Mesendoderm (in vitro differentiated cells): ENCODE results near the gene ENOX2.

Experiments used
- DNase-seq: peaks from one replicate; pipeline ENCODE4 v3.0.0; 2013
- H2AK5ac ChIP-seq: 2 replicates; pipeline ENCODE4 v1.6.1; 2013; ENCODE audit warnings: low read length, inconsistent platforms
- H2BK120ac ChIP-seq: 2 replicates; pipeline ENCODE4 v1.6.1; 2013; ENCODE audit warnings: low read depth, mild to moderate bottlenecking, low read length, moderate library complexity, mixed read lengths
- H2BK15ac ChIP-seq: replicated peaks from 2 replicates; pipeline ENCODE4 v1.6.1; 2013; ENCODE audit warnings: low read depth, mild to moderate bottlenecking, moderate library complexity
- H2BK5ac ChIP-seq: 2 replicates; pipeline ENCODE4 v1.6.1; 2013; ENCODE audit warnings: low read length, inconsistent platforms
- H3K18ac ChIP-seq: 2 replicates; pipeline ENCODE4 v1.6.1; 2013; ENCODE audit warnings: mild to moderate bottlenecking, low read length, mixed read lengths
- H3K23ac ChIP-seq: one replicate; pipeline ENCODE4 v1.6.1; 2013; ENCODE audit warnings: low read length
- H3K27ac ChIP-seq: 2 replicates; pipeline ENCODE4 v1.5.1; 2013; ENCODE audit warnings: low read depth, mild to moderate bottlenecking, inconsistent platforms, low read length, moderate library complexity
- H3K27me3 ChIP-seq: 2 replicates; pipeline ENCODE4 v1.6.1; 2013; ENCODE audit warnings: low read length, control low read depth, mild to moderate bottlenecking, inconsistent platforms; ENCODE audit not compliant: insufficient read depth, poor library complexity
- H3K36me3 ChIP-seq: 2 replicates; pipeline ENCODE4 v1.6.1; 2013; ENCODE audit warnings: low read length, inconsistent platforms; ENCODE audit not compliant: control insufficient read depth, insufficient read depth
- H3K4ac ChIP-seq: one replicate; pipeline ENCODE4 v1.6.1; 2013; ENCODE audit warnings: low read depth, mild to moderate bottlenecking, low read length, moderate library complexity
- H3K4me1 ChIP-seq: 2 replicates; pipeline ENCODE4 v1.6.1; 2013; ENCODE audit warnings: low read depth, low read length, inconsistent platforms; ENCODE audit not compliant: control insufficient read depth
- H3K4me2 ChIP-seq: 2 replicates; pipeline ENCODE4 v1.6.1; 2013; ENCODE audit warnings: low read length
- H3K4me3 ChIP-seq: 2 replicates; pipeline ENCODE4 v1.5.1; 2013; ENCODE audit warnings: mild to moderate bottlenecking, low read length
- H3K56ac ChIP-seq: one replicate; pipeline ENCODE4 v1.6.1; 2013; ENCODE audit warnings: low read length
- H3K79me1 ChIP-seq: 2 replicates; pipeline ENCODE4 v1.6.1; 2013; ENCODE audit warnings: low read length, inconsistent platforms
- H3K79me2 ChIP-seq: 2 replicates; pipeline ENCODE4 v1.6.1; 2013; ENCODE audit warnings: mild to moderate bottlenecking, low read length; ENCODE audit not compliant: control insufficient read depth, insufficient read depth
- H3K9ac ChIP-seq: 2 replicates; pipeline ENCODE4 v1.6.1; 2013; ENCODE audit warnings: low read length, inconsistent platforms
- H4K5ac ChIP-seq: one replicate; pipeline ENCODE4 v1.6.1; 2013; ENCODE audit warnings: low read length
- H4K8ac ChIP-seq: one replicate; pipeline ENCODE4 v1.6.1; 2013; ENCODE audit warnings: low read depth, mild to moderate bottlenecking, control low read depth, low read length, moderate library complexity
- WGBS: extraction: QIAGEN DNeasy Blood & Tissue Kit; methylation state at CpG from one replicate; pipeline ENCODE4 v1.1.7; 2013; ENCODE audit warnings: low lambda C conversion rate, missing lambda C conversion rate; ENCODE audit not compliant: insufficient coverage; ENCODE audit errors: extremely low coverage; 5-methylcytosine and 5-hydroxymethylcytosine counted together

ENOX2 gene

DNA sequence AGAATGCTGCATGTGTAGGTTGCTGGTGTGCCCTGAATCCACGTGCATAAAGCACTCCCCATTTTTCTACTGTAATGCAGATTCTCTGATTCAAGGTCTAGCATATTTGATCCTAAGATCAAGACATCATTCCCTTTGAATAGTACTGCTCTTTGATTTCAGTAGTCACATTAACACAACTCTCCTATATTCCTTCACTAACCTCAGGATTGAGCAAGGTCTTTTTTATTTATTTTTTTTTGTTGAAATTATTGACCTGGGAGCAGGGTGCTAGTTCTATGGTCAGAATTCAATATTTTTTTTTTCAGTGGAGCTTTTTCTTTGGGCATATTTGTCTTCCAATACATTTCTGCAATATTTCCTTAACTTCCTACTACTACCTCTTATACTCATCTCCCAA is 255.5 kb downstream of the ENOX2 start:
- no peak overlapping the region for H3K4me3 ChIP-seq
- no peak overlapping the region for H2BK5ac ChIP-seq
- H3K4me2 ChIP-seq, result no peak overlapping the region
- no peak overlapping the region for H4K8ac ChIP-seq
- H3K18ac ChIP-seq, result no peak overlapping the region
- no peak overlapping the region for H3K4ac ChIP-seq
- H3K56ac ChIP-seq, result no peak overlapping the region
- H3K79me2 ChIP-seq, result no peaks in the 10 kb centered on the region
- no peak overlapping the region for H2BK15ac ChIP-seq
- no CpG with 5 or more reads among the region's 1 CpG for WGBS
- H3K79me1 ChIP-seq, result no peaks in the 10 kb centered on the region
- H3K27me3 ChIP-seq, result no peaks in the 10 kb centered on the region
- H3K36me3 ChIP-seq, result no peaks in the 10 kb centered on the region
- no peaks in the 10 kb centered on the region for H3K4me1 ChIP-seq
- no peak overlapping the region for H2AK5ac ChIP-seq
- no peak overlapping the region for H3K27ac ChIP-seq
- no peak overlapping the region for H2BK120ac ChIP-seq
- no peak for DNase-seq
- no peak overlapping the region for H4K5ac ChIP-seq
- no peak overlapping the region for H3K9ac ChIP-seq
- no peak overlapping the region for H3K23ac ChIP-seq

DNA sequence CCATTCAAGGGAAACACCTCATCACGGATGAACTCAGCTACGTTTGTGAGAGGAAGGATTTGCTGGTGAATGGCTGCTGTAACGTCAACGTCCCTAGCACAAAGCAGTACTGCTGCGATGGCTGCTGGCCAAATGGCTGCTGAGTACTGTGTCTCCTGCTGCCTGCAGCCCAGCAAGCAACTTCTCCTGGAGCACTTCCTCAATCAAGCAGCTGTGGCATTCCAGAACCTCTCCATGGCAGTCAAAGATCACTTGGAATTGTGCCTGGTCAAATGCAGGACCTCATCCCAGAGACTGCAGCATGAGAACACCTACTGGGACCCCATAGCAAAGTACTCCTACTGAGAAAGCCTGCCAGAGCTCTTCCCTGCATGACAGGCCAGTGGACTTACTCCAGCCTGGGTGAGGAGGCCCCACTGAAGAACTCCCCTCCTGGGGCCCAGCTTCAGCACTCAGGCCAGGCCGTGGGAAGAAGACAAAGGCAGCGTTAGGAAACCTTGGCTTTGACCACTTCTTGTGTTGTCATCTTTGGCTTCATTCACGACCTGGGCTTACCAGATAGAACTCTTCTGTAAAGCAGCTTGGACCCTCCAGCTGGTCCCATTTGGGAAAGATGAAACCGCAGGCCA is 256.9 kb downstream of the ENOX2 start:
- H3K79me1 ChIP-seq, result no peaks in the 10 kb centered on the region
- no peak overlapping the region for H3K18ac ChIP-seq
- no peak for DNase-seq
- H2BK120ac ChIP-seq, result no peak overlapping the region
- no peak overlapping the region for H4K5ac ChIP-seq
- no peak overlapping the region for H2AK5ac ChIP-seq
- H2BK5ac ChIP-seq, result no peak overlapping the region
- no peak overlapping the region for H3K27ac ChIP-seq
- no peak overlapping the region for H4K8ac ChIP-seq
- no peak overlapping the region for H3K9ac ChIP-seq
- H3K4me2 ChIP-seq, result no peak overlapping the region
- no peaks in the 10 kb centered on the region for H3K36me3 ChIP-seq
- H3K23ac ChIP-seq, result no peak overlapping the region
- no peaks in the 10 kb centered on the region for H3K4me1 ChIP-seq
- H3K27me3 ChIP-seq, result no peaks in the 10 kb centered on the region
- H2BK15ac ChIP-seq, result no peak overlapping the region
- no CpG with 5 or more reads among the region's 9 CpGs for WGBS
- H3K56ac ChIP-seq, result no peak overlapping the region
- no peak overlapping the region for H3K4ac ChIP-seq
- H3K79me2 ChIP-seq, result no peaks in the 10 kb centered on the region
- H3K4me3 ChIP-seq, result no peak overlapping the region

DNA sequence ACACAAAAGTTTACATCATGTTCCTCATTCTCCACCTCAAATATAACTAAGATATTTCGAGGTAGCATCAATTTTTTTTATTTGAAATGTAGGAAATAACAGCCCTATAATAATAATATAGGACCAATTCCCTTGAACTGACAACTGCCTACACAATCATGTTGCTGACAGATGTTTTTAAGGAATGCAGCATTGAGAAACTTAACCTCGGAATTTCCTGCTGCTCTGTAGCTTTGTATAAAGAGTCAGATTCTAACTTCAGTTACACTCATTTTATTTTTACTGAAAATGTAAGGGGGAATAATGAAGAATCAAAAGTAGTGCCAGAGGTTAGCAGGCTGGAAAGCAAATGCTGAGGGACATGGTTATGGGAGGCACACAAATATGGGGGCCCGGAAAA is 265.4 kb downstream of the ENOX2 start:
- no peaks in the 10 kb centered on the region for H3K79me2 ChIP-seq
- no CpG with 5 or more reads among the region's 3 CpGs for WGBS
- no peaks in the 10 kb centered on the region for H3K79me1 ChIP-seq
- H2BK120ac ChIP-seq, result no peak overlapping the region
- no peak overlapping the region for H3K4ac ChIP-seq
- H3K4me1 ChIP-seq, result no peaks in the 10 kb centered on the region
- H3K9ac ChIP-seq, result no peak overlapping the region
- H3K23ac ChIP-seq, result no peak overlapping the region
- no peak overlapping the region for H2AK5ac ChIP-seq
- no peaks in the 10 kb centered on the region for H3K27me3 ChIP-seq
- no peak overlapping the region for H3K56ac ChIP-seq
- H4K5ac ChIP-seq, result no peak overlapping the region
- no peaks in the 10 kb centered on the region for H3K36me3 ChIP-seq
- no peak overlapping the region for H3K4me2 ChIP-seq
- H2BK15ac ChIP-seq, result no peak overlapping the region
- no peak for DNase-seq
- no peak overlapping the region for H3K18ac ChIP-seq
- H3K4me3 ChIP-seq, result no peak overlapping the region
- no peak overlapping the region for H2BK5ac ChIP-seq
- H4K8ac ChIP-seq, result no peak overlapping the region
- H3K27ac ChIP-seq, result no peak overlapping the region

DNA sequence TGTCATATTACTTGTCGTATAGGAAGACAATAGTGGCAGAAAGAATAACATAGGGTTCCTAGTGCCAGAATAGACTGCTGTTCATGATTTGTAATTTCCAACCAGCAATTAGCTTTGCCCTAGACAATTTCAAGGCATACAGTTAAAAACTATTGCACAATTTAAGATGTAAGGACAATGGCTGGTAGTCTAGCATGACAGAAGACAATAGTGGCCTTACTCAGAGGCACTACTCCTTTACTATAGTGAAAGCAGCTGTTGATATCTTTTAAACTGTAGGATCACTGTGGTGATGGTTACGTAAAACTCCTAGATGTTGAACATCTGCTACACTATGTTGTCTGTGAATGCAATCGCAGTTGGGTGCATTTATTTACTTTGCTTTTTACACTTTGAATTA is 266.7 kb downstream of the ENOX2 start:
- no peak overlapping the region for H2AK5ac ChIP-seq
- no peak overlapping the region for H3K9ac ChIP-seq
- no peak overlapping the region for H2BK5ac ChIP-seq
- no peaks in the 10 kb centered on the region for H3K79me1 ChIP-seq
- no peak for DNase-seq
- H3K56ac ChIP-seq, result no peak overlapping the region
- H3K27ac ChIP-seq, result no peak overlapping the region
- H3K79me2 ChIP-seq, result no peaks in the 10 kb centered on the region
- H3K4me2 ChIP-seq, result no peak overlapping the region
- no peaks in the 10 kb centered on the region for H3K27me3 ChIP-seq
- no CpG with 5 or more reads among the region's 3 CpGs for WGBS
- H3K23ac ChIP-seq, result no peak overlapping the region
- no peak overlapping the region for H3K4me3 ChIP-seq
- H2BK15ac ChIP-seq, result no peak overlapping the region
- no peak overlapping the region for H4K5ac ChIP-seq
- H3K18ac ChIP-seq, result no peak overlapping the region
- no peak overlapping the region for H3K4ac ChIP-seq
- no peak overlapping the region for H4K8ac ChIP-seq
- H2BK120ac ChIP-seq, result no peak overlapping the region
- no peaks in the 10 kb centered on the region for H3K36me3 ChIP-seq
- H3K4me1 ChIP-seq, result no peaks in the 10 kb centered on the region

DNA sequence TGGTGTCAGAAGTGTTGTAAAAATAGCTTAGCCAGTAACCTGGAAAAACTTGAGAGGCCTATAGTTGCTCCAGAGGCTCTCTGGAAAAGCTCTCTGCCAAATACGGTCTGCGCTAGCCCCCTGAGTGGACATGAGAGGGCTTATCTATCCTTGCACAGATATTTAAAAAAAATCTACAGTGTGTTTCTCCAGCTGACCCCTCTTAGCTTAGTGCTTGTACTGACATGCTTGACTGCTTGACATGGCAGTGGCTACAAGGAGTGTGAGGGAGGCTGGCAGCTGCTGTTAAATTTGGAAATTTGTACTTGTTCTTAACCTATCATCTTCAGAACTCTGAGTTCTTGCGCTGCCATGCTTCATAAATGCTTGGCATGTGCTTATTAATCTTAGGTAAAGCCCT is 272.0 kb downstream of the ENOX2 start:
- Histone ChIP-seq H3K79me1 (no peaks in the 10 kb centered on the region), H3K4me1 (no peaks in the 10 kb centered on the region), H3K56ac (no peak overlapping the region), H2BK5ac (no peak overlapping the region), H3K18ac (no peak overlapping the region), H3K27ac (no peak overlapping the region), H3K23ac (no peak overlapping the region), H3K9ac (no peak overlapping the region), H3K4ac (no peak overlapping the region), H2AK5ac (no peak overlapping the region), H2BK15ac (no peak overlapping the region), H3K79me2 (no peaks in the 10 kb centered on the region), H2BK120ac (no peak overlapping the region), H3K4me2 (no peak overlapping the region), H4K8ac (no peak overlapping the region), H3K36me3 (no peaks in the 10 kb centered on the region), H4K5ac (no peak overlapping the region), H3K4me3 (no peak overlapping the region), H3K27me3 (no peaks in the 10 kb centered on the region)
- no CpG with 5 or more reads among the region's 3 CpGs for WGBS
- no peak for DNase-seq

DNA sequence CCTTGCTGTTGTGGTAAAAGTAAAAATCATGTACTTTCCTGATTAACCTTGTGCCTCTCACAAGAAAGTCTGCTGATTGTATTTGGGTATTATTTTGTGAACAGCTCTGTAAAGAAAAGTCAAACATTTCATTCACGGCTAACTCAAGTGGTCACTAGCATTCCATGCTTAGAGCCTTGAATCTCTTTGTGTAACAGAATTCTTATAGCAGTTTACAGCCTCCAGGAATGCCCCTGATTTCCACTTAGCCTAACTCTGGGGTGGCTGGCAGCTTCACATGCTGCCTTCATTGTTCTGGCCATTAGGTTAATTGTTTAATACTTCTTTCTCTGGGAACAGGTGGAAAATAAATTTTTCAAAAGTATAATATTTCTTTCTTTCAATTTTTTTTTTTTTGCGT is 274.5 kb downstream of the ENOX2 start:
- Histone ChIP-seq H3K4me3 (no peak overlapping the region), H3K79me1 (no peaks in the 10 kb centered on the region), H3K23ac (no peak overlapping the region), H3K27ac (no peak overlapping the region), H3K56ac (no peak overlapping the region), H3K4me1 (no peaks in the 10 kb centered on the region), H3K36me3 (no peaks in the 10 kb centered on the region), H3K4ac (no peak overlapping the region), H2BK15ac (no peak overlapping the region), H2BK120ac (no peak overlapping the region), H3K27me3 (no peaks in the 10 kb centered on the region), H2AK5ac (no peak overlapping the region), H2BK5ac (no peak overlapping the region), H3K4me2 (no peak overlapping the region), H3K18ac (no peak overlapping the region), H3K79me2 (no peaks in the 10 kb centered on the region), H3K9ac (no peak overlapping the region), H4K5ac (no peak overlapping the region), H4K8ac (no peak overlapping the region)
- no CpG with 5 or more reads among the region's 2 CpGs for WGBS
- DNase-seq, result no peak
